ENCODE measurements around the gene KRT71.

The KRT71 gene

GRCh38 chr12:52522346-52523011 lies 30.5 kb downstream of the KRT71 start:
- no peak for TF ChIP-seq CTCF (IDR thresholded peaks at IDR 0.05; ENCODE audit: extremely low read depth, missing control alignments)
- no peak for DNase-seq (ENCODE audit: low spot score)

- DNase-seq (ENCODE audit: low spot score), result no peak
- TF ChIP-seq CTCF (IDR thresholded peaks at IDR 0.05; ENCODE audit: extremely low read depth, missing control alignments), result no peak
Observed at GRCh38 chr12:52521568-52522266, 31.2 kb downstream of the KRT71 start.

DNA sequence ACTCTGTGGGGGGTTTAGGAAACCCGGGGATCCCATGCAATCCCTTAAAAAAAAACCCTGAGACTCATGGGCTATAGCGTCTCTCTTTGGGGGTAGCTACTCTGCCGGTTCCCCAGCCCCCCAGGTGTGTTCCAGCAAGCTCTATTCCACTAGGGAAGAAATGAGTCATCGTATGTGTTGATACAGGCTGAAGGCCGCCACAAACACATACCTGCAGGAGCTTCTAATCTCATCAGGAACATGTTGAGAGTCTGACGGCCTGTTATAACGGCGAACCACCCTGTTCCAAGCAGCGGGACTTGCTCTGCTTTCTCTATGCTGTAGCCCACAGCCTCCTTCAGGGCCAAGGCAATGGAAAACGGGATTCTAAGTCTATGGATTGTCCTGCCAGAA lies 31.8 kb downstream of the KRT71 start:
- no peak for TF ChIP-seq CTCF (IDR thresholded peaks at IDR 0.05; ENCODE audit: extremely low read depth, missing control alignments)
- DNase-seq (ENCODE audit: low spot score), result no peak

DNA sequence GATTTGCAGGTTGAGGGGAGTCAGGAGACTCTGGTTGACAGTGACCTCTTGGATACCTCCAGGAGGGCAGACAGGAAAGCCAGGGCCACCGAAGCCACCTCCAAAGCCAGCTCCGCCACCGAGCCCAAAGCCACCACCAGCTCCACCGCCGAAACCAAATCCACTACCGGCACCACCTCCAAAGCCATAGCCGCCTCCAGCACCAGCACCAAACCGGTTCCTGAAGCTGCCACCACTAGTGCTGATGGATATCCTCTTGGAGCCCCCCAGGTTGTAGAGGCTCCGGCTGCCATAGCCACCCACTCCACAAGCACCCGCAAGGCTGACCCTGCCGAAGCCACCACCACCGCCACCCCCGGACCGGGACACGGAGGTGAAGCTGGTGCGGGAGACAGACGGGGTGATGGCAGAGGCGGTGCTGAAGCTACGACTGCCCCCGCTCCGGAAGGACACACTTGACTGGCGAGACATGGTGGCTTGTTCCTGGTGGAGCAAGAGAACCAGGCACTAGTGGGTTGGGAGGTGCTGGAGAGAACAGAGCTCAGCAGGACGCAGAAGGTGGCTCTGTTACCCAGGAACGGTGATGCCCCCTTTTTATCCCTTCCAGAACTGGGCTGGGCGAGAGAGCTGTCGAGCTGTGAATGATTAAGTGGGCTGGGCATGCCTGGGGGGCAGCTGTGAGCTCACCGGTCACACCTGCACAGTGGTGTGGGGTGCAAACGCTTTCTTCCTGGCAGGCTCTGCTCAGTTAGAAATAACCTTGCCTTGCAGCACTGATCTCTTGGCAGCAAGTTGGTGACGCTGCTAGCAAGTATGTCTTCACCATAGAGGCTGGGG lies 32.9 kb downstream of the KRT71 start, which contains the start of gene KRT5:
KRT5 (minus strand) TSS at position 569 of the 837 bp plus-strand sequence; CDS start at position 471, 98 bp downstream.
- DNase-seq (ENCODE audit: low spot score), result no peak
- no peak for TF ChIP-seq CTCF (IDR thresholded peaks at IDR 0.05; ENCODE audit: extremely low read depth, missing control alignments)

- no peak for DNase-seq (ENCODE audit: low spot score)
- TF ChIP-seq CTCF (IDR thresholded peaks at IDR 0.05; ENCODE audit: extremely low read depth, missing control alignments), result no peak
Observed at GRCh38 chr12:52519387-52519703, 33.6 kb downstream of the KRT71 start.

- no peak for DNase-seq (ENCODE audit: low spot score)
- TF ChIP-seq CTCF (IDR thresholded peaks at IDR 0.05; ENCODE audit: extremely low read depth, missing control alignments), result no peak
Observed at GRCh38 chr12:52518574-52519386, 34.2 kb downstream of the KRT71 start.
